ENCODE results near the gene DHH. TPM values are rescaled to one million over a fixed set of nuclear protein-coding genes. Genes with fewer than 3 reads are reported as not detected.

DHH gene
- total and polyA plus RNA-seq, 2 experiments from 2014 or later = not detected

- TF ChIP-seq NANOG (IDR thresholded peaks at IDR 0.05; ENCODE audit: borderline replicate concordance) (no peak), EZH2 (IDR thresholded peaks at IDR 0.05; ENCODE audit: low read depth, unreplicated experiment) (no peak), ZNF114 (CRISPR knock-in tag; IDR thresholded peaks at IDR 0.05) (no peak), CTCF (conservative IDR thresholded peaks at IDR 0.05; ENCODE audit: low read depth in 2 of 2) (no peak)
These were observed 43.9 kb downstream of the DHH start (continued) for GRCh38 chr12:49050507-49051372.

GRCh38 chr12:49049566-49050224 lies 44.9 kb downstream of the DHH start:
- ATAC-seq = no peak

More at GRCh38 chr12:49049566-49050224, 44.9 kb downstream of the DHH start:
- H3K9me2 ChIP-seq (ENCODE audit: insufficient read depth) = no peaks in the 10 kb centered on the region
- H3K27me3 ChIP-seq (ENCODE audit: insufficient read depth) = no peaks in the 10 kb centered on the region
- H3K4me1 Mint-ChIP-seq = peaks cover 2% of the 10 kb centered on the region; the same call in 1 of the 3 replicates
- peaks cover 12% of the 10 kb centered on the region for H3K27me3 Mint-ChIP-seq (ENCODE audit: insufficient read depth, low read depth, poor library complexity)
- H3K27ac ChIP-seq (ENCODE audit: low read depth) = no peak overlapping the region
- TF ChIP-seq ZNF114 (CRISPR knock-in tag; IDR thresholded peaks at IDR 0.05) = no peak
- TF ChIP-seq JUNB (IDR thresholded peaks at IDR 0.05; ENCODE audit: unreplicated experiment) = no peak
- no peak for TF ChIP-seq EZH2 (IDR thresholded peaks at IDR 0.05; ENCODE audit: low read depth, unreplicated experiment)
- TF ChIP-seq ETS1 (IDR thresholded peaks at IDR 0.05) = no peak
- TF ChIP-seq ZNF331 (CRISPR knock-in tag; IDR thresholded peaks at IDR 0.05; ENCODE audit: low read depth) = no peak
- no peak for TF ChIP-seq EZH2phosphoT487 (IDR thresholded peaks at IDR 0.05; ENCODE audit: unreplicated experiment)
- no peak for TF ChIP-seq NANOG (IDR thresholded peaks at IDR 0.05; ENCODE audit: borderline replicate concordance)
- TF ChIP-seq STAT1 (IDR thresholded peaks at IDR 0.05; ENCODE audit: unreplicated experiment) = no peak
- peaks cover 12% of the 10 kb centered on the region for H3K79me2 ChIP-seq (replicated peaks; ENCODE audit: insufficient read depth)
- H3K4me2 ChIP-seq = no peak overlapping the region
- H3K27ac Mint-ChIP-seq = no peak overlapping the region
- no peak overlapping the region for H3K4me3 Mint-ChIP-seq
- no peak overlapping the region for H2AFZ ChIP-seq
- no peaks in the 10 kb centered on the region for H3F3A ChIP-seq (replicated peaks; ENCODE audit: low read depth)
- peaks cover 98% of the 10 kb centered on the region for H3K36me3 Mint-ChIP-seq (ENCODE audit: low read depth)
- H3K9me3 Mint-ChIP-seq = no peaks in the 10 kb centered on the region; the same call in 2 of the 3 replicates
- H3K36me3 ChIP-seq (ENCODE audit: insufficient read depth) = peaks cover 41% of the 10 kb centered on the region
- peaks cover 45% of the 10 kb centered on the region for H4K20me1 ChIP-seq (replicated peaks; ENCODE audit: insufficient read depth)
- H3K4me1 ChIP-seq (ENCODE audit: insufficient read depth) = no peaks in the 10 kb centered on the region
- no peak for DNase-seq (ENCODE audit: low spot score)
- H3K4me3 ChIP-seq = no peak overlapping the region
